ENCODE data around the gene ACY1.

The ACY1 gene

GRCh38 chr3:52034651-52035050, 51.3 kb downstream of the ACY1 start:
- Histone ChIP-seq H3K36me3 (ENCODE audit: control insufficient read depth, insufficient read depth, low read length) (no peaks in the 10 kb centered on the region), H3K4me3 (ENCODE audit: low read depth, low read length) (no peak overlapping the region), H3K9me3 (ENCODE audit: control insufficient read depth, insufficient read depth, low read depth, low read length) (no peaks in the 10 kb centered on the region), H3K9ac (ENCODE audit: low read length) (no peak overlapping the region), H3K4me1 (ENCODE audit: control insufficient read depth, insufficient read depth, low read length) (no peaks in the 10 kb centered on the region; the same call in 1 of the 2 replicates), H3K27ac (ENCODE audit: low read depth, low read length) (no peak overlapping the region), H3K27me3 (ENCODE audit: control insufficient read depth, insufficient read depth, low read length) (no peaks in the 10 kb centered on the region)

- H3K4me1 ChIP-seq (ENCODE audit: control insufficient read depth, insufficient read depth, low read length): peaks cover 5% of the 10 kb centered on the region; the same call in 1 of the 2 replicates
- no peaks in the 10 kb centered on the region for H3K36me3 ChIP-seq (ENCODE audit: control insufficient read depth, insufficient read depth, low read length)
- no peaks in the 10 kb centered on the region for H3K27me3 ChIP-seq (ENCODE audit: control insufficient read depth, insufficient read depth, low read length)
- no peaks in the 10 kb centered on the region for H3K9me3 ChIP-seq (ENCODE audit: control insufficient read depth, insufficient read depth, low read depth, low read length)
- no peak overlapping the region for H3K27ac ChIP-seq (ENCODE audit: low read depth, low read length)
- no peak overlapping the region for H3K4me3 ChIP-seq (ENCODE audit: low read depth, low read length)
- H3K9ac ChIP-seq (ENCODE audit: low read length): no peak overlapping the region
Observed at GRCh38 chr3:52036222-52036694, 52.9 kb downstream of the ACY1 start.

- H3K27me3 ChIP-seq (ENCODE audit: control insufficient read depth, insufficient read depth, low read length): no peaks in the 10 kb centered on the region
- H3K9me3 ChIP-seq (ENCODE audit: control insufficient read depth, insufficient read depth, low read depth, low read length): no peaks in the 10 kb centered on the region
- no peak overlapping the region for H3K9ac ChIP-seq (ENCODE audit: low read length)
- no peak overlapping the region for H3K4me3 ChIP-seq (ENCODE audit: low read depth, low read length)
- H3K27ac ChIP-seq (ENCODE audit: low read depth, low read length): no peak overlapping the region
- peaks cover 5% of the 10 kb centered on the region; the same call in 1 of the 2 replicates for H3K4me1 ChIP-seq (ENCODE audit: control insufficient read depth, insufficient read depth, low read length)
- H3K36me3 ChIP-seq (ENCODE audit: control insufficient read depth, insufficient read depth, low read length): no peaks in the 10 kb centered on the region
Observed at GRCh38 chr3:52036829-52037228, 53.5 kb downstream of the ACY1 start.

- Histone ChIP-seq H3K4me1 (ENCODE audit: control insufficient read depth, insufficient read depth, low read length) (peaks cover 5% of the 10 kb centered on the region; the same call in 1 of the 2 replicates), H3K9me3 (ENCODE audit: control insufficient read depth, insufficient read depth, low read depth, low read length) (no peaks in the 10 kb centered on the region), H3K27ac (ENCODE audit: low read depth, low read length) (no peak overlapping the region), H3K9ac (ENCODE audit: low read length) (no peak overlapping the region), H3K36me3 (ENCODE audit: control insufficient read depth, insufficient read depth, low read length) (no peaks in the 10 kb centered on the region), H3K27me3 (ENCODE audit: control insufficient read depth, insufficient read depth, low read length) (no peaks in the 10 kb centered on the region), H3K4me3 (ENCODE audit: low read depth, low read length) (no peak overlapping the region)
Observed at GRCh38 chr3:52037291-52037690, 54.0 kb downstream of the ACY1 start.

- no peak overlapping the region for H3K27ac ChIP-seq (ENCODE audit: low read depth, low read length)
- H3K27me3 ChIP-seq (ENCODE audit: control insufficient read depth, insufficient read depth, low read length): no peaks in the 10 kb centered on the region
- H3K4me1 ChIP-seq (ENCODE audit: control insufficient read depth, insufficient read depth, low read length): peaks cover 5% of the 10 kb centered on the region; the same call in 1 of the 2 replicates
- no peaks in the 10 kb centered on the region for H3K9me3 ChIP-seq (ENCODE audit: control insufficient read depth, insufficient read depth, low read depth, low read length)
- no peaks in the 10 kb centered on the region for H3K36me3 ChIP-seq (ENCODE audit: control insufficient read depth, insufficient read depth, low read length)
- H3K4me3 ChIP-seq (ENCODE audit: low read depth, low read length): no peak overlapping the region
- H3K9ac ChIP-seq (ENCODE audit: low read length): no peak overlapping the region
Observed at GRCh38 chr3:52038227-52038626, 54.9 kb downstream of the ACY1 start.

Measured in HUES6 (cell line).